ENCODE results near the gene WDR64. TPM values are rescaled to one million over a fixed set of nuclear protein-coding genes. Genes with fewer than 3 reads are reported as not detected.

WDR64 gene
- total RNA-seq, 1 donor from 2014 or later = 0.80 TPM

- no peaks in the 10 kb centered on the region for H3K27me3 Mint-ChIP-seq (ENCODE audit: unreplicated experiment)
- DNase-seq (ENCODE audit: low spot score) = no peak
- no peak overlapping the region for H3K27ac Mint-ChIP-seq (ENCODE audit: unreplicated experiment)
- no peak for TF ChIP-seq CTCF (IDR thresholded peaks at IDR 0.05; ENCODE audit: unreplicated experiment)
- no peak overlapping the region for H3K4me3 Mint-ChIP-seq (ENCODE audit: unreplicated experiment)
- H3K9me3 Mint-ChIP-seq (ENCODE audit: unreplicated experiment) = no peaks in the 10 kb centered on the region
- no peaks in the 10 kb centered on the region for H3K36me3 Mint-ChIP-seq (ENCODE audit: low read depth, unreplicated experiment)
- H3K4me1 Mint-ChIP-seq (ENCODE audit: unreplicated experiment) = no peaks in the 10 kb centered on the region
Measured at GRCh38 chr1:241715956-241716355, 63.9 kb downstream of the WDR64 start.

GRCh38 chr1:241716915-241717656, 65.0 kb downstream of the WDR64 start:
- Mint-ChIP-seq H3K9me3 (ENCODE audit: unreplicated experiment) (no peaks in the 10 kb centered on the region), H3K36me3 (ENCODE audit: low read depth, unreplicated experiment) (no peaks in the 10 kb centered on the region), H3K4me3 (ENCODE audit: unreplicated experiment) (no peak overlapping the region), H3K27ac (ENCODE audit: unreplicated experiment) (no peak overlapping the region), H3K4me1 (ENCODE audit: unreplicated experiment) (no peaks in the 10 kb centered on the region), H3K27me3 (ENCODE audit: unreplicated experiment) (no peaks in the 10 kb centered on the region)
- DNase-seq (ENCODE audit: low spot score) = no peak
- no peak for TF ChIP-seq CTCF (IDR thresholded peaks at IDR 0.05; ENCODE audit: unreplicated experiment)

- H3K27me3 Mint-ChIP-seq (ENCODE audit: unreplicated experiment) = no peaks in the 10 kb centered on the region
- H3K4me1 Mint-ChIP-seq (ENCODE audit: unreplicated experiment) = no peaks in the 10 kb centered on the region
- H3K4me3 Mint-ChIP-seq (ENCODE audit: unreplicated experiment) = no peak overlapping the region
- TF ChIP-seq CTCF (IDR thresholded peaks at IDR 0.05; ENCODE audit: unreplicated experiment) = no peak
- H3K9me3 Mint-ChIP-seq (ENCODE audit: unreplicated experiment) = no peaks in the 10 kb centered on the region
- no peaks in the 10 kb centered on the region for H3K36me3 Mint-ChIP-seq (ENCODE audit: low read depth, unreplicated experiment)
- DNase-seq (ENCODE audit: low spot score) = no peak
- no peak overlapping the region for H3K27ac Mint-ChIP-seq (ENCODE audit: unreplicated experiment)
Measured at GRCh38 chr1:241717975-241718374, 65.9 kb downstream of the WDR64 start.

DNA sequence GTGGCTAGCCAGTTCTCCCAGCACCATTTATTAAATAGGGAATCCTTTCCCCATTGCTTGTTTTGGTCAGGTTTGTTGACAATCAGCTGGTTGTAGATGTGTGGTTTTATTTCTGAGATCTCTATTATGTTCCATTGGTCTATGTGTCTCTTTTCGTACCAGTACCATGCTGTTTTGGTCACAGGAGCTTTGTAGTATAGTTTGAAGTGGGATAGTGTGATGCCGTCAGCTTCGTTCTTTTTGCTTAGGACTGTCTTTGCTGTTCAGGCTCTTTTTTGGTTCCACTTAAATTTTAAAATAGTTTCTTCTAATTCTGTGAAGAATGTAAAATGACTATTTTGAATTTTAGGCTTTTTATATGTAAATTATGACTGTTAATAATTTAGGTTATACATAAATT, 68.9 kb downstream of the WDR64 start:
- peaks cover 12% of the 10 kb centered on the region for H3K4me1 Mint-ChIP-seq (ENCODE audit: unreplicated experiment)
- H3K9me3 Mint-ChIP-seq (ENCODE audit: unreplicated experiment) = no peaks in the 10 kb centered on the region
- no peak overlapping the region for H3K27ac Mint-ChIP-seq (ENCODE audit: unreplicated experiment)
- DNase-seq (ENCODE audit: low spot score) = no peak
- H3K36me3 Mint-ChIP-seq (ENCODE audit: low read depth, unreplicated experiment) = no peaks in the 10 kb centered on the region
- no peak overlapping the region for H3K4me3 Mint-ChIP-seq (ENCODE audit: unreplicated experiment)
- H3K27me3 Mint-ChIP-seq (ENCODE audit: unreplicated experiment) = no peaks in the 10 kb centered on the region
- TF ChIP-seq CTCF (IDR thresholded peaks at IDR 0.05; ENCODE audit: unreplicated experiment) = no peak

GRCh38 chr1:241722947-241723346, 70.9 kb downstream of the WDR64 start:
- Mint-ChIP-seq H3K27me3 (ENCODE audit: unreplicated experiment) (no peaks in the 10 kb centered on the region), H3K4me1 (ENCODE audit: unreplicated experiment) (peaks cover 12% of the 10 kb centered on the region), H3K9me3 (ENCODE audit: unreplicated experiment) (no peaks in the 10 kb centered on the region), H3K27ac (ENCODE audit: unreplicated experiment) (no peak overlapping the region), H3K36me3 (ENCODE audit: low read depth, unreplicated experiment) (no peaks in the 10 kb centered on the region), H3K4me3 (ENCODE audit: unreplicated experiment) (no peak overlapping the region)
- no peak for DNase-seq (ENCODE audit: low spot score)
- no peak for TF ChIP-seq CTCF (IDR thresholded peaks at IDR 0.05; ENCODE audit: unreplicated experiment)

Data from endothelial cell (in vitro differentiated cells).